ENCODE measurements around the gene SORCS2. TPM values are rescaled to one million over a fixed set of nuclear protein-coding genes. Genes with fewer than 3 reads are reported as not detected.

Gene SORCS2
- total and polyA plus RNA-seq, 2 of the 4 experiments (the other 2 are of a cell fraction): 0.36 to 0.62 TPM

DNA sequence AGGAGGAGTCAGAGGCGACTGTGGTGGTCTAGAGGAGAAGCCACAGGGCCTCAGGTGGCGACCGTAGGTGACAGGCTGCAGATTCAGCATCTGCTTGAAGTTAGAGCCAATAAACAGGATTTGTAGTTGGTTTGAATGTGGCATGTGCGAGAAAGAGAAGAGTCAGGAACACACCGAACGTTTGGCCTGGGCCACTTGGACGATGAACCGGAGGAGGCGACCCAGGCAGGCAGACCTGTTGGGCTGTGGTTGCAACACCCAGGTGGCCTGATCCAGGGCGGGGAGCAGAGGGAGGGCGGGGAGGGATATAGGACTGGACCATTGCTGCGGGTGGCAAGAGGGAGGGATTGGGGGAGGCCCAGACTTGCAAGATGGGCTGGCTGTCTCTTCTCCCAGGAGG is 252.4 kb downstream of the SORCS2 start:
- no TSS peak for BruUV-seq (replicated peaks)
- no peak overlapping the region for H3K27ac ChIP-seq (ENCODE audit: insufficient read depth, low read length)
- no peaks in the 10 kb centered on the region for H3K4me1 ChIP-seq (ENCODE audit: control insufficient read depth, insufficient read depth, low read length)
- no peak overlapping the region for H2AK5ac ChIP-seq (ENCODE audit: low read depth, low read length)
- no peak overlapping the region for H2BK20ac ChIP-seq (ENCODE audit: low read depth, low read length)
- H4K20me1 ChIP-seq (ENCODE audit: insufficient read depth, low read length): no peaks in the 10 kb centered on the region
- no peak overlapping the region for H3K4me2 ChIP-seq (ENCODE audit: low read depth, low read length)
- H2BK120ac ChIP-seq (ENCODE audit: low read depth, low read length): no peak overlapping the region
- no peak overlapping the region for H2AK9ac ChIP-seq (replicated peaks; ENCODE audit: low read depth, low read length, poor library complexity)
- H3K79me1 ChIP-seq (ENCODE audit: low read depth in 1 of 2, low read length in 2 of 2): no peaks in the 10 kb centered on the region
- H3K9me3 ChIP-seq (ENCODE audit: control insufficient read depth, insufficient read depth, low read length): no peaks in the 10 kb centered on the region
- ChIA-PET POLR2A (ENCODE audit: unreplicated experiment) (no interaction called here), CTCF (interaction anchor here (1.2 kb wide), 1 partner anchor 17 kb away, joined by 3 read pairs; no protein-coding TSS in a partner anchor)
- dilution Hi-C loops (cut with HindIII; ENCODE audit: low sequenced_read_pairs, unreplicated experiment): no loop called here
- intact Hi-C loops (cut with micrococcal nuclease): no loop called here
- H2BK15ac ChIP-seq (ENCODE audit: low read depth, low read length): no peak overlapping the region
- WGBS, 2 experiments (ENCODE audit: extremely low coverage in 2 of 2, insufficient read length in 1 of 2): 62% methylated on average over 7 of the region's 12 CpGs; no CpG with 5 or more reads in 1 of the 2 experiments
- H3K4ac ChIP-seq (ENCODE audit: low read depth, low read length): no peak overlapping the region
- H3K14ac ChIP-seq (replicated peaks; ENCODE audit: low read depth, low read length): no peak overlapping the region
- H3K36me3 ChIP-seq (ENCODE audit: control insufficient read depth, insufficient read depth, low read length): no peaks in the 10 kb centered on the region
- TF ChIP-seq MAZ (IDR thresholded peaks at IDR 0.05; ENCODE audit: borderline replicate concordance, low read depth, low read length) (no peak), CEBPB (IDR thresholded peaks at IDR 0.05; ENCODE audit: low read depth, low read length) (no peak)
- peaks cover 23% of the 10 kb centered on the region for H3K27me3 ChIP-seq (ENCODE audit: control insufficient read depth, insufficient read depth, low read length)
- H4K8ac ChIP-seq (ENCODE audit: low read depth in 2 of 2, low read length in 2 of 2): no peak overlapping the region
- no peak overlapping the region for H3K18ac ChIP-seq (ENCODE audit: low read depth, low read length)
- ATAC-seq (ENCODE audit: low read depth) (no peak), DNase-seq (no peak)
- no peaks in the 10 kb centered on the region for H3K9me1 ChIP-seq (ENCODE audit: insufficient read depth, low read length)
- no peak overlapping the region for H2BK5ac ChIP-seq (ENCODE audit: low read depth, low read length, poor library complexity, severe bottlenecking)
- H3K4me3 ChIP-seq (ENCODE audit: insufficient read depth, low read depth, low read length): no peak overlapping the region
- no peak overlapping the region for H3K56ac ChIP-seq (ENCODE audit: extremely low read depth, insufficient read depth, low read length)
- in situ Hi-C loops (cut with MboI; ENCODE audit: low sequenced_read_pairs): no loop called here
- H4K5ac ChIP-seq (ENCODE audit: low read depth, low read length): no peak overlapping the region
- H3K9ac ChIP-seq (ENCODE audit: low read depth, low read length): no peak overlapping the region
- no peak overlapping the region for H3K23ac ChIP-seq (ENCODE audit: low read depth, low read length)
- no peak overlapping the region for H2AFZ ChIP-seq (replicated peaks; ENCODE audit: low read length, poor library complexity)
- H4K91ac ChIP-seq (ENCODE audit: insufficient read depth, low read depth, low read length): no peak overlapping the region
